SK-N-SH (cell line): ENCODE results near the gene SMU1. TPM values are rescaled to one million over a fixed set of nuclear protein-coding genes. Genes with fewer than 3 reads are reported as not detected.

Experiments
- CTCF ChIA-PET: fragments of 300-600, 350-600 bp; formaldehyde crosslinking; extraction: SDS; loops from one replicate; lab custom pipeline; 2021; lab: Yijun Ruan, JAX
- POLR2A ChIA-PET: fragments of 350-600 bp; sonication (Branson Sonifier 250); formaldehyde crosslinking; extraction: SDS; loops from one replicate; lab custom pipeline; 2020; ENCODE audit warnings: antibody characterized with exemption, inconsistent platforms; lab: Yijun Ruan, JAX
- DNase-seq: peaks from one replicate; pipeline ENCODE4 v3.0.0; 2012
- H2AFZ ChIP-seq: fragments of 200-600 bp; sonication (generic); 2 replicates; pipeline ENCODE4 v1.8.1; 2016; ENCODE audit warnings: antibody characterized with exemption, mild to moderate bottlenecking, low read depth
- H3F3A ChIP-seq: fragments of 200-600 bp; sonication (generic); replicated peaks from 2 replicates; pipeline ENCODE3; 2016; ENCODE audit warnings: antibody characterized with exemption, mild to moderate bottlenecking; ENCODE audit not compliant: insufficient read depth
- H3K27ac ChIP-seq, 2 experiments: fragments of 200-500 bp in 1 of 2; fragments of 200-600 bp in 1 of 2; sonication (Bioruptor generic) in 1 of 2; sonication (generic), shearing (Covaris generic) in 1 of 2; 2 replicates each; pipeline versions ENCODE4 v1.5.1 to v1.6.1; 2014 to 2016; ENCODE audit warnings: low read depth in 2 of 2, inconsistent platforms in 1 of 2, low read length in 1 of 2, mild to moderate bottlenecking in 1 of 2, mixed read lengths in 1 of 2
- H3K27me3 ChIP-seq: fragments of 200-600 bp; sonication (generic), shearing (Covaris generic); 2 replicates; pipeline ENCODE4 v1.6.1; 2016; ENCODE audit warnings: mixed run types; ENCODE audit not compliant: insufficient read depth
- H3K36me3 ChIP-seq, 2 experiments: fragments of 200-500 bp in 1 of 2; fragments of 200-600 bp in 1 of 2; sonication (Bioruptor generic) in 1 of 2; sonication (generic) in 1 of 2; replicated peaks in 1 of 2; 2 replicates each; pipeline versions ENCODE3 to v1.5.1; 2014 to 2016; ENCODE audit warnings: low read length in 1 of 2, mild to moderate bottlenecking in 1 of 2; ENCODE audit not compliant: insufficient read depth in 2 of 2, control insufficient read depth in 1 of 2
- H3K4me1 ChIP-seq, 2 experiments: fragments of 200-500 bp in 1 of 2; fragments of 200-600 bp in 1 of 2; sonication (Bioruptor generic) in 1 of 2; sonication (generic), shearing (Covaris generic) in 1 of 2; 2 replicates each; pipeline versions ENCODE4 v1.5.1 to v1.6.1; 2014 to 2016; ENCODE audit warnings: low read depth in 1 of 2, low read length in 1 of 2, mixed run types in 1 of 2; ENCODE audit not compliant: insufficient read depth in 2 of 2, control insufficient read depth in 1 of 2
- H3K4me2 ChIP-seq: fragments of 200-600 bp; sonication (generic), shearing (Covaris generic); 2 replicates; pipeline ENCODE4 v1.6.1; 2017; ENCODE audit warnings: mixed run types
- H3K4me3 ChIP-seq, 2 experiments: fragments of 200-500 bp in 1 of 2; fragments of 200-600 bp in 1 of 2; sonication (Bioruptor generic) in 1 of 2; sonication (generic), shearing (Covaris generic) in 1 of 2; 2 replicates each; pipeline versions ENCODE4 v1.5.1 to v1.8.1; 2014 to 2016; ENCODE audit warnings: low read depth in 2 of 2, inconsistent platforms in 1 of 2, low read length in 1 of 2, mild to moderate bottlenecking in 1 of 2, mixed read lengths in 1 of 2, moderate library complexity in 1 of 2
- H3K79me2 ChIP-seq: fragments of 200-600 bp; sonication (generic); 2 replicates; pipeline ENCODE4 v1.8.1; 2017; ENCODE audit warnings: mild to moderate bottlenecking; ENCODE audit not compliant: insufficient read depth
- H3K9ac ChIP-seq: fragments of 200-600 bp; sonication (generic); 2 replicates; pipeline ENCODE4 v1.6.1; 2017; ENCODE audit warnings: mixed run types
- H3K9me2 ChIP-seq: fragments of 200-600 bp; sonication (generic); 2 replicates; pipeline ENCODE4 v1.6.1; 2017; ENCODE audit warnings: mixed run types
- H3K9me3 ChIP-seq: fragments of 200-600 bp; sonication (generic); 2 replicates; pipeline ENCODE4 v1.6.1; 2017; ENCODE audit warnings: mixed run types, mild to moderate bottlenecking, moderate library complexity
- H4K20me1 ChIP-seq: fragments of 200-600 bp; sonication (generic); 2 replicates; pipeline ENCODE4 v1.6.1; 2017; ENCODE audit warnings: mild to moderate bottlenecking, mixed run types; ENCODE audit not compliant: insufficient read depth
- CHD2 ChIP-seq: fragments of 150-350 bp; IDR thresholded peaks from 2 replicates; pipeline ENCODE4 v1.6.1; 2018; ENCODE audit warnings: low read length; ENCODE audit not compliant: partially characterized antibody
- CTCF ChIP-seq: fragments of 200-600 bp; sonication (generic); IDR thresholded peaks from 2 replicates; pipeline ENCODE4 v1.6.1; 2017; ENCODE audit warnings: antibody characterized with exemption, mild to moderate bottlenecking, moderate library complexity
- ELF1 ChIP-seq: IDR thresholded peaks from 2 replicates; pipeline ENCODE4 v1.4.0; 2012
- EP300 ChIP-seq, 2 experiments: IDR thresholded peaks; 2 replicates each; pipeline versions ENCODE4 v1.4.0 to v1.6.1; 2012; ENCODE audit warnings: borderline replicate concordance in 1 of 2, low read depth in 1 of 2, low read length in 1 of 2
- FOXJ3 ChIP-seq: sonication (generic); formaldehyde crosslinking; IDR thresholded peaks from 2 replicates; pipeline ENCODE4 v1.5.1; 2020; ENCODE audit warnings: mild to moderate bottlenecking, missing genetic modification reagents
- FOXM1 ChIP-seq: IDR thresholded peaks from 2 replicates; pipeline ENCODE4 v1.4.0; 2012; ENCODE audit warnings: low read depth, mild to moderate bottlenecking
- GATA2 ChIP-seq: sonication (generic); formaldehyde crosslinking; IDR thresholded peaks from 2 replicates; pipeline ENCODE4 v1.5.0; 2020; ENCODE audit warnings: mild to moderate bottlenecking, missing genetic modification reagents
- IRF3 ChIP-seq: fragments of 150-350 bp; IDR thresholded peaks from 2 replicates; pipeline ENCODE4 v1.6.1; 2016; ENCODE audit warnings: mild to moderate bottlenecking, low read depth, low read length
- JUND ChIP-seq: IDR thresholded peaks from 2 replicates; pipeline ENCODE4 v1.4.0; 2012
- POLR2AphosphoS5 ChIP-seq: IDR thresholded peaks from 2 replicates; pipeline ENCODE4 v1.6.1; 2012; ENCODE audit warnings: low read depth, low read length
- RAD21 ChIP-seq: IDR thresholded peaks from 2 replicates; pipeline ENCODE4 v1.6.1; 2012; ENCODE audit warnings: mild to moderate bottlenecking, low read length
- RCOR1 ChIP-seq: fragments of 150-350 bp; IDR thresholded peaks from 2 replicates; pipeline ENCODE4 v1.6.1; 2017; ENCODE audit warnings: antibody characterized with exemption, low read length
- REST ChIP-seq: IDR thresholded peaks from 2 replicates; pipeline ENCODE4 v1.6.1; 2012; ENCODE audit warnings: mild to moderate bottlenecking, low read depth, low read length, moderate library complexity
- USF1 ChIP-seq: IDR thresholded peaks from 2 replicates; pipeline ENCODE4 v1.4.0; 2012; ENCODE audit warnings: low read depth, borderline replicate concordance
- YY1 ChIP-seq: IDR thresholded peaks from 2 replicates; pipeline ENCODE4 v1.4.0; 2012; ENCODE audit warnings: low read depth, mild to moderate bottlenecking
- WGBS: methylation state at CpG from one replicate; pipeline ENCODE4 v1.1.6; 2017; ENCODE audit warnings: low lambda C conversion rate; 5-methylcytosine and 5-hydroxymethylcytosine counted together
- polyA plus RNA-seq, 3 experiments: library from polyadenylated mRNA; depleted of rRNA; stranded (reverse); fragments of >200 nt; gene quantifications; 2 replicates each; pipeline ENCODE4 v1.2.3, GENCODE V29; 2012

The SMU1 gene
- polyA plus RNA-seq, 1 of the 3 experiments (the other 2 are of a cell fraction) = 9.8 TPM

- no peaks in the 10 kb centered on the region for H3K9me2 ChIP-seq
- no peak overlapping the region for H3K4me3 ChIP-seq
- no peak for TF ChIP-seq CHD2
- no peak for TF ChIP-seq FOXM1
- no peak for TF ChIP-seq RAD21
- no peak for TF ChIP-seq IRF3
- no peak for TF ChIP-seq JUND
- no peak for TF ChIP-seq REST
- no peak for TF ChIP-seq GATA2 (CRISPR knock-in tag)
- no peak for TF ChIP-seq FOXJ3 (CRISPR knock-in tag)
- TF ChIP-seq USF1 = no peak
- TF ChIP-seq ELF1 = no peak
- no peak for TF ChIP-seq CTCF
- TF ChIP-seq POLR2AphosphoS5 = no peak
- no peak for TF ChIP-seq YY1
- TF ChIP-seq EP300 (IDR thresholded peaks at IDR 0.05; ENCODE audit: borderline replicate concordance in 1 of 2, low read depth in 1 of 2, low read length in 1 of 2) = no peak
- no peak for TF ChIP-seq RCOR1
- ChIA-PET CTCF (interaction anchor here (0.6 kb wide), 1 partner anchor 365 kb away, joined by 3 read pairs; no protein-coding TSS in a partner anchor), POLR2A (no interaction called here)
- H3K9me3 ChIP-seq = no peaks in the 10 kb centered on the region
- H3K9ac ChIP-seq = no peak overlapping the region
- H3K79me2 ChIP-seq = no peaks in the 10 kb centered on the region
- H3K27me3 ChIP-seq = no peaks in the 10 kb centered on the region
- H3K4me1 ChIP-seq = no peaks in the 10 kb centered on the region
- H3K27ac ChIP-seq = no peak overlapping the region
- H3K36me3 ChIP-seq = peaks cover 16 to 26% of the 10 kb centered on the region in 2 experiments
- no peaks in the 10 kb centered on the region for H3F3A ChIP-seq
- 89% methylated on average over 3 of the region's 3 CpGs for WGBS
- no peak overlapping the region for H3K4me2 ChIP-seq
- no peaks in the 10 kb centered on the region for H4K20me1 ChIP-seq
- no peak overlapping the region for H2AFZ ChIP-seq
- DNase-seq = no peak
Observed at GRCh38 chr9:33114746-33115145, 38.3 kb upstream of the SMU1 start.
